HepG2 (cell line): ENCODE data around the gene CDT1. TPM values are rescaled to one million over a fixed set of nuclear protein-coding genes. Genes with fewer than 3 reads are reported as not detected.
A peak's percentile ranks its signal among the peaks of the same experiment; 100 is the strongest.

ENCODE experiments used
- ARID2 ChIP-seq: sonication (generic); formaldehyde crosslinking; IDR thresholded peaks from 2 replicates; pipeline ENCODE4 v1.8.1; 2022; ENCODE audit warnings: mild to moderate bottlenecking, missing genetic modification reagents, borderline replicate concordance
- NFKBIZ ChIP-seq: IDR thresholded peaks from 2 replicates; pipeline ENCODE4 v1.6.1; 2018; ENCODE audit warnings: missing genetic modification reagents, missing compliant biosample characterization
- NRL ChIP-seq: sonication (generic); formaldehyde crosslinking; IDR thresholded peaks from 2 replicates; pipeline ENCODE4 v1.5.0; 2020; ENCODE audit warnings: missing genetic modification reagents, mild to moderate bottlenecking, moderate library complexity, borderline replicate concordance
- PAF1 ChIP-seq: IDR thresholded peaks from 2 replicates; pipeline ENCODE4 v1.6.1; 2016; ENCODE audit warnings: missing genetic modification reagents, missing compliant biosample characterization
- PAX8 ChIP-seq: sonication (generic); formaldehyde crosslinking; IDR thresholded peaks from 2 replicates; pipeline ENCODE4 v1.8.0; 2022; ENCODE audit warnings: mild to moderate bottlenecking, missing genetic modification reagents, borderline replicate concordance
- PHF20 ChIP-seq: sonication (generic); formaldehyde crosslinking; IDR thresholded peaks from 2 replicates; pipeline ENCODE4 v1.5.0; 2020; ENCODE audit warnings: mild to moderate bottlenecking, missing genetic modification reagents
- PHF5A ChIP-seq: IDR thresholded peaks from one replicate; pipeline ENCODE4 v1.6.1; 2018; ENCODE audit warnings: low read depth, missing genetic modification reagents; ENCODE audit not compliant: unreplicated experiment
- PRDM4 ChIP-seq: sonication (generic); formaldehyde crosslinking; IDR thresholded peaks from 2 replicates; pipeline ENCODE4 v1.9.0; 2021; ENCODE audit warnings: missing genetic modification reagents, borderline replicate concordance
- ZFY ChIP-seq: sonication (generic); formaldehyde crosslinking; IDR thresholded peaks from 2 replicates; pipeline ENCODE4 v1.4.0; 2020; ENCODE audit warnings: missing genetic modification reagents
- ZMAT3 ChIP-seq: sonication (generic); formaldehyde crosslinking; conservative IDR thresholded peaks from 2 replicates; pipeline ENCODE4 v1.7.0; 2021; ENCODE audit warnings: missing genetic modification reagents
- ZNF101 ChIP-seq: sonication (generic); formaldehyde crosslinking; IDR thresholded peaks from 2 replicates; pipeline ENCODE4 v1.4.0; 2020; ENCODE audit warnings: mild to moderate bottlenecking, low read depth, missing genetic modification reagents, borderline replicate concordance
- ZNF124 ChIP-seq: sonication (generic); formaldehyde crosslinking; IDR thresholded peaks from 2 replicates; pipeline ENCODE4 v1.4.0; 2020; ENCODE audit warnings: missing genetic modification reagents
- ZNF20 ChIP-seq: sonication (generic); formaldehyde crosslinking; IDR thresholded peaks from 2 replicates; pipeline ENCODE4 v1.4.0; 2020; ENCODE audit warnings: mild to moderate bottlenecking, moderate library complexity, missing genetic modification reagents
- ZNF317 ChIP-seq: sonication (generic); formaldehyde crosslinking; IDR thresholded peaks from 2 replicates; pipeline ENCODE4 v1.5.0; 2020; ENCODE audit warnings: mild to moderate bottlenecking, missing genetic modification reagents
- ZNF562 ChIP-seq: sonication (generic); formaldehyde crosslinking; IDR thresholded peaks from 2 replicates; pipeline ENCODE4 v1.8.0; 2022; ENCODE audit warnings: missing genetic modification reagents, borderline replicate concordance
- ZNF567 ChIP-seq: sonication (generic); formaldehyde crosslinking; IDR thresholded peaks from 2 replicates; pipeline ENCODE4 v1.8.1; 2023; ENCODE audit warnings: mild to moderate bottlenecking, missing genetic modification reagents, borderline replicate concordance
- ZNF609 ChIP-seq: sonication (generic); formaldehyde crosslinking; IDR thresholded peaks from 2 replicates; pipeline ENCODE4 v1.4.0; 2020; ENCODE audit warnings: mild to moderate bottlenecking, missing genetic modification reagents, borderline replicate concordance
- ZNF7 ChIP-seq: IDR thresholded peaks from 2 replicates; pipeline ENCODE4 v1.6.1; 2016; ENCODE audit warnings: missing biosample characterization, missing genetic modification reagents
- ZNF776 ChIP-seq: sonication (generic); formaldehyde crosslinking; IDR thresholded peaks from 2 replicates; pipeline ENCODE4 v1.4.0; 2020; ENCODE audit warnings: mild to moderate bottlenecking, missing genetic modification reagents
- ZNF777 ChIP-seq: sonication (generic); formaldehyde crosslinking; IDR thresholded peaks from 2 replicates; pipeline ENCODE4 v1.4.0; 2020; ENCODE audit warnings: missing genetic modification reagents
- ZUFSP ChIP-seq: sonication (generic); formaldehyde crosslinking; IDR thresholded peaks from 2 replicates; pipeline ENCODE4 v1.9.0; 2021; ENCODE audit warnings: missing genetic modification reagents, mild to moderate bottlenecking, borderline replicate concordance
- polyA plus RNA-seq, 8 experiments: library from polyadenylated mRNA; depleted of rRNA in 3 of 8; stranded (reverse) in 7 of 8; unstranded in 1 of 8; fragments of >200 nt; fragmentation: Illumina TruSeq in 4 of 8; extraction: Trizol in 4 of 8; gene quantifications; 2 replicates each; pipeline versions ENCODE4 v1.2.1 to v1.2.3, GENCODE V29; 2011 to 2016; ENCODE audit warnings: low read depth in 4 of 8, missing spikeins in 1 of 8, mixed read lengths in 1 of 8; ENCODE audit not compliant: insufficient read depth in 1 of 8
- total RNA-seq, 5 experiments: library from RNA; depleted of rRNA; stranded (reverse); fragments of >200 nt; fragmentation: Illumina TruSeq; extraction: Trizol; gene quantifications; 2 replicates each; pipeline ENCODE4 v1.2.3, GENCODE V29; 2016; ENCODE audit warnings: low read depth in 1 of 5

CDT1 gene
- total and polyA plus RNA-seq, 2 of the 13 experiments (the other 11 are each of a cell fraction or from before 2014, with no cell fraction given) = 23.1 to 23.8 TPM

- TF ChIP-seq PRDM4 (CRISPR knock-in tag) (no peak), ZNF20 (no peak), ZNF124 (CRISPR knock-in tag) (peak; percentile 95), ZMAT3 (peak; percentile 61; the same call in 1 of the 2 replicates), PAX8 (CRISPR knock-in tag) (no peak), ZNF776 (CRISPR knock-in tag) (no peak), PHF20 (CRISPR knock-in tag) (no peak; the same call in 1 of the 2 replicates), ZNF609 (CRISPR knock-in tag) (peak; percentile 90), ZUFSP (CRISPR knock-in tag) (no peak), ZNF101 (CRISPR knock-in tag) (no peak), ZNF317 (CRISPR knock-in tag) (no peak), PAF1 (CRISPR knock-in tag) (no peak), ZNF777 (CRISPR knock-in tag) (peak; percentile 52; the same call in 1 of the 2 replicates), NRL (no peak), ARID2 (CRISPR knock-in tag) (no peak), ZNF7 (CRISPR knock-in tag) (no peak), ZNF567 (CRISPR knock-in tag) (no peak), PHF5A (CRISPR knock-in tag) (peak; percentile 75), NFKBIZ (peak; percentile 77; the same call in 1 of the 2 replicates), ZNF562 (CRISPR knock-in tag) (no peak), ZFY (CRISPR knock-in tag) (peak; percentile 56)
These were observed 40.0 kb upstream of the CDT1 start (continued) for GRCh38 chr16:88763502-88764053.
